ENCODE data around the gene PPM1M. TPM values are rescaled to one million over a fixed set of nuclear protein-coding genes. Genes with fewer than 3 reads are reported as not detected.

The PPM1M gene
- total and polyA plus RNA-seq, 2 donors (not counting 1 experiment from before 2014, with no cell fraction given) = 19.7 to 37.8 TPM

- Histone ChIP-seq H3K9ac (ENCODE audit: insufficient read depth, low read length) (no peak overlapping the region), H3K4me3 (replicated peaks in 1 of 4; ENCODE audit: control extremely low read depth in 1 of 4, insufficient read depth in 1 of 4, low read depth in 3 of 4, low read length in 4 of 4) (no peak overlapping the region), H3K4me2 (ENCODE audit: extremely low read depth, insufficient read depth, low read length) (no peak overlapping the region), H3K9me3 (ENCODE audit: control insufficient read depth, insufficient read depth, low read depth, low read length) (no peaks in the 10 kb centered on the region), H3K4me1 (ENCODE audit: control insufficient read depth, extremely low read depth, insufficient read depth, low read length) (peaks cover 3% of the 10 kb centered on the region), H3K27me3 (ENCODE audit: control insufficient read depth, insufficient read depth, low read length) (no peaks in the 10 kb centered on the region), H2AFZ (ENCODE audit: low read length) (no peak overlapping the region), H3K79me2 (ENCODE audit: control insufficient read depth, insufficient read depth, low read length) (peaks cover 40% of the 10 kb centered on the region), H3K36me3 (ENCODE audit: control insufficient read depth, insufficient read depth, low read length) (peaks cover 17% of the 10 kb centered on the region), H3K27ac (ENCODE audit: insufficient read depth, low read length) (no peak overlapping the region), H4K20me1 (ENCODE audit: control insufficient read depth, extremely low read depth, insufficient read depth, low read length) (peaks cover 2% of the 10 kb centered on the region)
- TF ChIP-seq, protein P1, sequence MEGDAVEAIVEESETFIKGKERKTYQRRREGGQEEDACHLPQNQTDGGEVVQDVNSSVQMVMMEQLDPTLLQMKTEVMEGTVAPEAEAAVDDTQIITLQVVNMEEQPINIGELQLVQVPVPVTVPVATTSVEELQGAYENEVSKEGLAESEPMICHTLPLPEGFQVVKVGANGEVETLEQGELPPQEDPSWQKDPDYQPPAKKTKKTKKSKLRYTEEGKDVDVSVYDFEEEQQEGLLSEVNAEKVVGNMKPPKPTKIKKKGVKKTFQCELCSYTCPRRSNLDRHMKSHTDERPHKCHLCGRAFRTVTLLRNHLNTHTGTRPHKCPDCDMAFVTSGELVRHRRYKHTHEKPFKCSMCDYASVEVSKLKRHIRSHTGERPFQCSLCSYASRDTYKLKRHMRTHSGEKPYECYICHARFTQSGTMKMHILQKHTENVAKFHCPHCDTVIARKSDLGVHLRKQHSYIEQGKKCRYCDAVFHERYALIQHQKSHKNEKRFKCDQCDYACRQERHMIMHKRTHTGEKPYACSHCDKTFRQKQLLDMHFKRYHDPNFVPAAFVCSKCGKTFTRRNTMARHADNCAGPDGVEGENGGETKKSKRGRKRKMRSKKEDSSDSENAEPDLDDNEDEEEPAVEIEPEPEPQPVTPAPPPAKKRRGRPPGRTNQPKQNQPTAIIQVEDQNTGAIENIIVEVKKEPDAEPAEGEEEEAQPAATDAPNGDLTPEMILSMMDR (conservative IDR thresholded peaks at IDR 0.05 in 1 of 2, IDR thresholded peaks at IDR 0.05 in 1 of 2; ENCODE audit: low read depth in 1 of 2, low read length in 2 of 2) = no peak
- TF ChIP-seq EZH2 (IDR thresholded peaks at IDR 0.05; ENCODE audit: low read length, missing control alignments) = no peak
- DNase-seq (ENCODE audit: low read depth in 2 of 2) = no peak
Observed at GRCh38 chr3:52265387-52265786, 19.8 kb downstream of the PPM1M start.

DNA sequence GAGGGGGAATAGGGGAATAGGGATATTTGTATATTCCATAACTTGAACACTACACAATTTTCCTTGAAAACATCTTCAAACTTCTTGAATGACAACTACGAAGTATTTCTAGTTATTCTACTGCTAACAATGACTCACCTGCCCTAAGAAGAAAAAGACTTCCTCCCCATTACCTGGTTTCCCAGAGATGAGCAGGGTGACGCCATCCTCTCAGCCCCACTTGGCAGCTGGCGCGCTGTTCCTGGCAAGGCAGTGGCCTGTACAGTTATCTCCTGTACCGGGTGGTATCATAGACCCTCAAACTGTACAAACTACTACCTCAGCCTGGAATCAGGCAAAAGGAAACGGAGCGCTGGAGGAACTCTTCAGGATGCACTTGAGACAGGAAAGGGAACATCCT, 22.5 kb downstream of the PPM1M start:
- peaks cover 2% of the 10 kb centered on the region for H4K20me1 ChIP-seq (ENCODE audit: control insufficient read depth, extremely low read depth, insufficient read depth, low read length)
- TF ChIP-seq, protein P1 (conservative IDR thresholded peaks at IDR 0.05 in 1 of 2, IDR thresholded peaks at IDR 0.05 in 1 of 2; ENCODE audit: low read depth in 1 of 2, low read length in 2 of 2) = no peak
- TF ChIP-seq EZH2 (IDR thresholded peaks at IDR 0.05; ENCODE audit: low read length, missing control alignments) = no peak
- no peaks in the 10 kb centered on the region for H3K9me3 ChIP-seq (ENCODE audit: control insufficient read depth, insufficient read depth, low read depth, low read length)
- peaks cover 61% of the 10 kb centered on the region for H3K79me2 ChIP-seq (ENCODE audit: control insufficient read depth, insufficient read depth, low read length)
- H3K9ac ChIP-seq (ENCODE audit: insufficient read depth, low read length) = no peak overlapping the region
- H3K36me3 ChIP-seq (ENCODE audit: control insufficient read depth, insufficient read depth, low read length) = peaks cover 15% of the 10 kb centered on the region
- H3K4me3 ChIP-seq (replicated peaks in 1 of 4; ENCODE audit: control extremely low read depth in 1 of 4, insufficient read depth in 1 of 4, low read depth in 3 of 4, low read length in 4 of 4) = no peak overlapping the region
- H3K27me3 ChIP-seq (ENCODE audit: control insufficient read depth, insufficient read depth, low read length) = no peaks in the 10 kb centered on the region
- DNase-seq (ENCODE audit: low read depth in 2 of 2) = no peak
- H2AFZ ChIP-seq (ENCODE audit: low read length) = no peak overlapping the region
- H3K4me1 ChIP-seq (ENCODE audit: control insufficient read depth, extremely low read depth, insufficient read depth, low read length) = peaks cover 7% of the 10 kb centered on the region
- H3K27ac ChIP-seq (ENCODE audit: insufficient read depth, low read length) = no peak overlapping the region
- no peak overlapping the region for H3K4me2 ChIP-seq (ENCODE audit: extremely low read depth, insufficient read depth, low read length)

- no peak overlapping the region for H3K9ac ChIP-seq (ENCODE audit: insufficient read depth, low read length)
- H3K79me2 ChIP-seq (ENCODE audit: control insufficient read depth, insufficient read depth, low read length) = peaks cover 73% of the 10 kb centered on the region
- H3K4me3 ChIP-seq (replicated peaks in 1 of 4; ENCODE audit: control extremely low read depth in 1 of 4, insufficient read depth in 1 of 4, low read depth in 3 of 4, low read length in 4 of 4) = no peak overlapping the region
- no peak overlapping the region for H3K4me2 ChIP-seq (ENCODE audit: extremely low read depth, insufficient read depth, low read length)
- no peak overlapping the region for H2AFZ ChIP-seq (ENCODE audit: low read length)
- peaks cover 2% of the 10 kb centered on the region for H4K20me1 ChIP-seq (ENCODE audit: control insufficient read depth, extremely low read depth, insufficient read depth, low read length)
- peaks cover 10% of the 10 kb centered on the region for H3K36me3 ChIP-seq (ENCODE audit: control insufficient read depth, insufficient read depth, low read length)
- DNase-seq (ENCODE audit: low read depth in 2 of 2) = no peak
- no peak for TF ChIP-seq EZH2 (IDR thresholded peaks at IDR 0.05; ENCODE audit: low read length, missing control alignments)
- TF ChIP-seq, protein P1 (conservative IDR thresholded peaks at IDR 0.05 in 1 of 2, IDR thresholded peaks at IDR 0.05 in 1 of 2; ENCODE audit: low read depth in 1 of 2, low read length in 2 of 2) = no peak
- H3K9me3 ChIP-seq (ENCODE audit: control insufficient read depth, insufficient read depth, low read depth, low read length) = no peaks in the 10 kb centered on the region
- no peaks in the 10 kb centered on the region for H3K27me3 ChIP-seq (ENCODE audit: control insufficient read depth, insufficient read depth, low read length)
- no peak overlapping the region for H3K27ac ChIP-seq (ENCODE audit: insufficient read depth, low read length)
- H3K4me1 ChIP-seq (ENCODE audit: control insufficient read depth, extremely low read depth, insufficient read depth, low read length) = peaks cover 7% of the 10 kb centered on the region
Observed at GRCh38 chr3:52269776-52270175, 24.2 kb downstream of the PPM1M start.
